ENCODE data around the gene LCMT2.

The LCMT2 gene, protein sequence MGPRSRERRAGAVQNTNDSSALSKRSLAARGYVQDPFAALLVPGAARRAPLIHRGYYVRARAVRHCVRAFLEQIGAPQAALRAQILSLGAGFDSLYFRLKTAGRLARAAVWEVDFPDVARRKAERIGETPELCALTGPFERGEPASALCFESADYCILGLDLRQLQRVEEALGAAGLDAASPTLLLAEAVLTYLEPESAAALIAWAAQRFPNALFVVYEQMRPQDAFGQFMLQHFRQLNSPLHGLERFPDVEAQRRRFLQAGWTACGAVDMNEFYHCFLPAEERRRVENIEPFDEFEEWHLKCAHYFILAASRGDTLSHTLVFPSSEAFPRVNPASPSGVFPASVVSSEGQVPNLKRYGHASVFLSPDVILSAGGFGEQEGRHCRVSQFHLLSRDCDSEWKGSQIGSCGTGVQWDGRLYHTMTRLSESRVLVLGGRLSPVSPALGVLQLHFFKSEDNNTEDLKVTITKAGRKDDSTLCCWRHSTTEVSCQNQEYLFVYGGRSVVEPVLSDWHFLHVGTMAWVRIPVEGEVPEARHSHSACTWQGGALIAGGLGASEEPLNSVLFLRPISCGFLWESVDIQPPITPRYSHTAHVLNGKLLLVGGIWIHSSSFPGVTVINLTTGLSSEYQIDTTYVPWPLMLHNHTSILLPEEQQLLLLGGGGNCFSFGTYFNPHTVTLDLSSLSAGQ

DNA sequence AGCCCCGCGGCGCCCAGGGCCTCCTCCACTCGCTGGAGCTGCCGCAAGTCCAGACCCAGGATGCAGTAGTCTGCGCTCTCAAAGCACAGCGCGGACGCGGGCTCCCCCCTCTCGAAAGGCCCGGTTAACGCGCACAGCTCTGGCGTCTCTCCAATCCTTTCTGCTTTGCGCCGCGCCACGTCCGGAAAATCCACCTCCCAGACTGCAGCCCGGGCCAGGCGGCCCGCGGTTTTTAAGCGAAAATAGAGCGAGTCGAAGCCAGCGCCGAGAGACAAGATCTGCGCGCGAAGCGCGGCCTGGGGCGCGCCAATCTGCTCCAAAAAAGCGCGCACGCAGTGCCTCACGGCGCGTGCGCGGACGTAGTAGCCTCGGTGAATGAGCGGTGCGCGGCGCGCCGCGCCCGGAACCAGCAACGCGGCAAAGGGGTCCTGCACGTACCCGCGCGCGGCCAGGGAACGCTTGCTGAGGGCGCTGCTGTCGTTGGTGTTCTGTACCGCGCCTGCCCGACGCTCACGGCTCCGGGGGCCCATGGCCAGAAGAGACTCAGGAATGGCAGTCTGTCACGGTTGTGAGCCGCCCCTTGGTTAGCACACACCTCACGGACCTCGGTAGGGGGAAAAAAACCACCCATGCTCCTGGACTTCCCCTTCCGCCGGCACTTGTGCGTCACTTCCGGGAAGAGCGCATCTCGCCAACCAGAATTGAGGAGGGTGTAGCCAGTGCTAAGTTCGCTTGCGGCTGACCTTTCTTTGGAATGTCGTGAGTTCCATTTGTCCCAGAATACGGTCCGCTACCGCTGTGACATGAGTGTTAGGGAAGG lies at the start of gene LCMT2:
LCMT2 (minus strand) TSS at position 614 of the 820 bp plus-strand sequence; CDS start at position 530, 84 bp downstream.
- DNase-seq = peak; percentile 22

DNA sequence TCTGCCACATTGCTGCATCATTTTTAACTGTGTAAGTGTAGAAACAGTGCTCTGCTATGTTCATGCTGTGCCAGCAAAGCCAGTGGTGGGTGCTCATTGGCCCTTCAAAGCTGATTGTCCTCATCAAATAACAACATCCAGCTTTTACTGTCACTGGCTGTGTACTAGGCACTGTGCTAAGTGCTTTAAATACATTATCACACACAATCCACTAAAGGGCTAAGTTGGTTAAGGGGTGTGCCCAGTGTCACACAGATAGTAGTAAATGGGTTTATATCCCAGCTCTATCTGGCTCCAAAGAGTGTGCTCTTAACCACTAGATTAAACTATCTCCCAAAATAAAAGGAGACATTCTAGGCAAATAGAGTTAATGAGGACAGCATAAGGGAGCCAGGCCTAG lies 48.2 kb upstream of the LCMT2 start:
- no peak for DNase-seq

DNA sequence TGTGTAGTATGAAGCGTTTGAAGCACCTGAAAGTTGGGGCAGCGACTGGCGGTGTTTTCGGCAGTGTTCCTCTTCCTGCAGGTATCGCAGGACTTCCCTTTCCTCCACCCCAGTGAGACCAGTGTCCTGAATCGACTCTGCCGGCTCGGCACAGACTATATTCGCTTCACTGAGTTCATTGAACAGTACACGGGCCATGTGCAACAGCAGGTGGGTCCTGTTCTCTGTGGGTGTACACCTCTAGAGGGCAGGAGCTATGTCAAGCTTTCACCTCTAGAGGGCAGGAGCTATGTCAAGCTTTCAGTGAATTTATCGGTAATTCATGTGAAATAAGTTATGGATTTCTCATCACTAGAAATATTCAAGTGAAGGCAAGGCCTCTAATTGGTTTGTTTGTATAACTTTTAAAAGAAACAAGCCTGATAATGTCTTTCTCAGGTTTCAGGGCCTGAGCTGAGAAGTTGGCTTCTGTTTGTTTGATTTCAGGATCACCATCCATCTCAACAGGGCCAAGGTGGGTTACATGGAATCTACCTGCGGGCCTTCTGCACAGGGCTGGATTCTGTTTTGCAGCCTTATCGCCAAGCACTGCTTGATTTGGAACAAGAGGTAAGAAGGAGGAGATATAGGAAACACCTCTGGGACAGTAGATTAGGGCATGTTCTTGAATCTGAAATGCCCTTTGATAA lies 45.8 kb upstream of the LCMT2 start:
- no peak for DNase-seq

DNA sequence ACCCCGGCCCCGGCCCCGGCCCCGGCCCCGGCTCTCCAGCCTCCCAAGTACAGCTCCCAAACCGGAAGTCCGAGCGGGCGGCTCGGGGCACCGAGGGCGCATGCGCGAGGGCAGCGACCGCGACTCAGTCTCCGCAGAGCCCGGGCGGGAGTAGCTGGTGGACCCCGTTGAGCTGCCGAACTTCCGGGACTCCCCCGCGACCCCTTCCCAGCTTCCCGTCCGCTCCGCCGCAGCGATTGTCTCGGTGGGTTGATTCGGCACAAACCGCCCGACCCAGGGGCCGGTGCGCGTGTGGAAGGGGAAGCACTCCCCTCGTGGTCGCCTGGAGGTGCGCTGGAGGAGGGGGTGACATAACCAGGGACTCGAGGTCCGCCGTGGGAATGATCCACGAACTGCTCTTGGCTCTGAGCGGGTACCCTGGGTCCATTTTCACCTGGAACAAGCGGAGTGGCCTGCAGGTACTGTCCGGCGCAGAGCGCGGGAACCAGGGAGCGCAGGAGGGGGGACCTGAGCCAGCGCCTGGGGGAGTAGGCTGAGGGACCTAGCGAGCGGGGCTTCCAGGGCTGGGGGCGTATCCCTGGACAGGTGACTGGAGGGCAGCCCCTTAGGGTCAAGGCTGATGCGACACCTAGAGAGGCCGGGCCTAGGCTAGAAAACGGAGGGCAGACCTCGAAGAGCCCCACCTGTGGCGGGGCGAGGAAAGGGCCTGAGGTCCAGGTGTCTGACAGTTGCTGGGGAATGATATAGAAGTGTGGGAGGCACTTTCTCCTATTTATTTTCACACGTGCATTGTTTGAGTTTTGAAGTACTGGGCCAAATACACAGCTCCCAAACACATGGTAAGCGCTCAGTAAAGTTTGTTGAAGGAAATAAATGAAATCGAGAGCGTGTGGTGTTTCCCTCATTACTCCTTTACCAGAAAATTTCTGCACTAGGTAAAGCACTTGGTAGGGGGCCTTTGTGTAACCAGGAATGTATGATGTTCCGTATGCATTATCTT lies 40.9 kb upstream of the LCMT2 start, which contains the start of the genes TUBGCP4 and ZSCAN29:
TUBGCP4 (plus strand) TSS at position 127 of the 1,000 bp plus-strand sequence; CDS start at position 381, 254 bp downstream.
ZSCAN29 (minus strand) TSS at position 69 of the 1,000 bp plus-strand sequence. CDS start 1,130 bp downstream, outside the sequence.
- DNase-seq = no peak

DNA sequence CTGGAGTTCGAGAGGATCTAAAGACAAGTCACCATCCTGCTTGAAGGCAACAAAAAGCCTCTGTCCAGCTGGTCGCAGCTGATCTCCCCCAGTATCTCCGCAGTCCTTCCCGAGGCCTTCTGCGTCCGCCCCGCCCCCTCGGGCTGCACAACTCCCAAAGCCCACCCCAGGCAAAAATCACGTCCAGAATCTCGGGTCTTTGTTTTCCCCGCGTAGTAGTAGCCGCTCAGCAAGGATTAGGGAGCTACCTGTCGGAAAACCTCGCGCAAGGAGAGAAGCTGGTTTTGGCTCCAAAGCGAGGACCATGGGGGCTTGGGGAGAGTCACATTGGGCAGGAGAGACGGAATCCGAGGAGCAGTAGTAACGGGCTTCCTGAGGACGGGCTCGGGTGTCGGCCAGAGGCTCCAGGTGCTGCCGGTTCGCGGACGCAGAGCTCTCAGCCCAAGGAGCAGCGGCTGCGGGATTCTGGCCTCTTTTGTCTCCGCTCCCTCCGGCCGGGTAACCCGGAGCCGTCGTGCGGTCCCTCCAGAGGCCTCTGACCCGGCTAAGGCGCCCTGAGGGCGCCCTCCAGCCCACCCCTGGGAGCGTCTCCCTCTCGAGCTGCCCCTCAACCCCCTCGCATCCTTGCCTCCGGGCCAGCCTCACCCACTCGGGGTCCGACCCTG lies 40.1 kb upstream of the LCMT2 start:
- no peak for DNase-seq

DNA sequence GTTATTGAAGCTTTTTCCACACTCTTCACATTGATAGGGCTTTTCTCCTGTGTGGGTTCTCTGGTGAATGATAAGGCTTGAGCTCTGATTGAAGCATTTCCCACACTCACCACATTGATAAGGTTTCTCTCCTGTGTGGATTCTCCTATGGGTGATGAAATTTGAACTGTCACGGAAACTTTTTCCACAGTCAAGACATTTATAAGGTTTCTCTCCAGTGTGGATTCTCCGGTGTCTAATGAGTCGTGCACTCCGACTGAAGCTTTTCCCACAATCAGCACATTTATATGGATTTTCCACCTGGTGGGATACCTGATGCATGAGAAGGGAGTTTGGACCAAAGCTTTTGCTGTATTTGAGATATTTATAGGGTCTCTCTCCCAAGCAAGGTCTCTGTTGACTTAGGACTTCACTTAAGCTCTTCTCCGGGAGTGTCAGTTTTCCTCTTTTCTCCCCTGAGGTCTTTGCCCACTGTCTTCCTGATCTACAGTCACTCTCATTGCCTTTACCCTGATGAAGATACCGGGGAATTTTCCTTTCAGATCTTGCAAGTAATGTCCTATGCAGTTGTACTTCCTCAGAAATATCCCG lies 31.0 kb upstream of the LCMT2 start:
- DNase-seq = no peak

DNA sequence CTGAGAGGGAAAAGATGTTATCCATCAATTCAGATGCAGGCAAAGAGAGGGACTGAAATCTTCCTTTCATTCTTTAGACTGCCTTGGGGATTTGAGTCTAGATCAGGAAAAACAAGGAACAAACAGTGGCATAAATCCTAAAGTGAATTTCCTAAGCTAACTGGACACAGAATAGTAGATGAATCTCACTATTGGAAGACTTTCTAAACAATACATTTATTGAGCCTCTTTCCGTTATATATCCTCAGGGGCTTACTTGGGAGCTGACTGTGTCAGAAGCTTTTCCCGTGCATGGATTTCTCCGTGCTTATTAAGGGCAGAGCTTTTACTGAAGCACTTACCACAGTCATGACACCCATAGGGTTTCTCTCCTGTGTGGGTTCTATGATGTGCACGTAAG lies 30.4 kb upstream of the LCMT2 start:
- no peak for DNase-seq

DNA sequence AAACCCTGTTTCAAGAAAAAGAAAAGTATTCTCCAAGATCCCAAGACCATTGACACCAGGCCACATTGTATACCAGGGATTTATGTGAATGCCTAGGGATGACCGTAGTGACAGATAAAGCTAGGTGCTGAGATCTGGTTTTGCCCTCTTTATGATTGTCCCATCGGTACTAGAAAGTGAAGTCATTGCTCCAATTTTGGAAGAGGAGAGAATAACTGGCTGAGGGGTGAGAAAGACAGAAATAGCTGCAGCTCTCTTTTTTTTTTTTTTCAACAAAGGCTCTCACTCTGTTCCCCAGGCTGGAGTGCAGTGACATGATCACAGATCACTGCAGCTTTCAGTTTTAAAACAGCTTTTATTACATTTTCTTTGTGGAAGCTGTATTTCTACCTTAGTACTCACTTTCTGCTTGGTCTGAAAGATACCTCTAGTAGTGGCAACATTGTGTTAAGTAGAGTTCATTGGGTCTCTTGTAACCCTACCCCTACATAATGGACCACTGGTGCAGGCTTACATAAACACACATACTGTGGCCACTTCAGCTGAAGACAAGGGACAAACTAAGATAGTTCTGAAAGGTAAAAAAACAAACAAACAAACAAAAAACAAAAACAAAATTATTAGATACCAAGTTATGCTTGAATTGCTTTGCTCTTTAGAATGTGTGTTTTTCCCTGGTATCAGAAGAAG lies 22.5 kb upstream of the LCMT2 start:
- no peak for DNase-seq

DNA sequence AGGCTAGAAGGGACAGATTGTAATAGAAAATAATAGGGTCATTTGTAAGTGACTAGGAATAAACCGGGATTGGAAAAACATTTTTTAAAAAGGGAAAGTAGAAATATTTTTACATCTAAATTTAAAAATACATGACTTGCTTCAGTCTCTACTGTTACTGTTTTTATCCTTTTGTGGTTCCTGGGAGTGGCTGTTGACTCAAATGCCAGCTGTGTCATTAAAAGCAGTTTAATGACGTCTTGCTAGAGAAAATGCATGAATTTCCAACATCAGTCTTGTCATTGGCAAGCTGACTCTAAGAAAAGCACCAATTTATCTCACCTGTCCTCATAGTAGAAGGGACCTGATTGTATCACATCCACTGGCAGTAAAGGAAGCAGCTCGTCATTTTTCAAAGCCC lies 16.7 kb upstream of the LCMT2 start:
- DNase-seq = no peak

DNA sequence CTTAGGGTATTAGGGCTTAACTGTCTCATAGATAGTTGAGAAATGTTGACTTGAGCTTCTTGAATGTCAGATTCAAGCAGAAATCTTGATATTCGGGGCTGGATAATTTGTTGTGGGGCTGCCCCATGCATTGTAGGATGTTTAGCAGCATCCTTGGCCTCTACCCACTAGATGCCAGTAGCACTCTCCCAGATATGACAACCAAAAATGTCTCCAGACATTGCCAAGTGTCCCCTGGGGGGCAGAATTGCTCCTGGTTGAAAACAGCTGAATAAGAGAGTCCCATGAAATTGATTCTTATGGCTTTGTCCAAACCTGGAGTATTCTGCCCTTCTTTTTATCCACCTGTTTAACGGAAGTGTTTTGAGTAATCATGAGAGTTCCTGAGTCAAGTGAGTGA lies 15.9 kb upstream of the LCMT2 start:
- no peak for DNase-seq

DNA sequence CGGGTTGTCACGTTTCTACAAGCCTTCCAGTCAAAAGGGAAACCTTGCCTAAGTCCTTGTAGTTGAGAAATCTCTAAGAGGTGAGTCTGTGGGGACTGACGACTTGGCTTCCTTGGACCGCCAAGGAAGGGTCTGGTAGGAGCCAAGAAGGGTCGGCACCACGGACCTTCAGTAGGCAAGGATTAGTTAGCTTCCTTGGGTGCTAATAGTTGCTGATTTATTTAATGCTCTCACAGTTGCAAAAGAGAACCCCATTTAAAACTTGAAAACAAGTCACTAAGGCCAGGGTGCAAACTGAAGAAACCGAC lies 361 bp upstream of the LCMT2 start:
- DNase-seq = no peak

DNA sequence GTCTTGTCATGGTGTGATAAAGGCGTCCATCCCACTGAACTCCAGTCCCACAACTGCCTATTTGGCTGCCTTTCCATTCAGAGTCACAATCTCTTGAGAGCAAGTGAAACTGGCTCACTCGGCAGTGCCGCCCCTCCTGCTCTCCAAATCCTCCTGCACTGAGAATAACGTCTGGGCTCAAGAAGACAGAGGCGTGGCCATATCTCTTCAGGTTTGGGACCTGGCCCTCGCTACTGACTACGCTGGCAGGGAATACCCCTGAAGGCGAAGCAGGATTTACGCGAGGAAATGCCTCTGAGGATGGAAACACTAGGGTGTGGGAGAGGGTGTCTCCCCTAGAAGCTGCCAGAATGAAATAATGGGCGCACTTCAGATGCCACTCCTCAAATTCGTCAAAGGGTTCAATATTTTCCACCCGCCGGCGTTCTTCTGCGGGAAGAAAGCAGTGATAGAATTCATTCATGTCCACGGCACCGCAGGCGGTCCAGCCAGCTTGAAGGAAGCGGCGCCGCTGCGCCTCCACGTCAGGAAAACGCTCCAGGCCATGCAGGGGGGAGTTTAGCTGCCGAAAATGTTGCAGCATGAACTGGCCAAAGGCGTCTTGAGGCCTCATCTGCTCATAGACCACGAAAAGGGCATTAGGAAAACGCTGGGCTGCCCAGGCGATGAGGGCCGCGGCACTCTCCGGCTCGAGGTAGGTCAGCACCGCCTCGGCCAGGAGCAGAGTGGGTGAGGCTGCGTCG lies 985 bp downstream of the LCMT2 start:
- no peak for DNase-seq

DNA sequence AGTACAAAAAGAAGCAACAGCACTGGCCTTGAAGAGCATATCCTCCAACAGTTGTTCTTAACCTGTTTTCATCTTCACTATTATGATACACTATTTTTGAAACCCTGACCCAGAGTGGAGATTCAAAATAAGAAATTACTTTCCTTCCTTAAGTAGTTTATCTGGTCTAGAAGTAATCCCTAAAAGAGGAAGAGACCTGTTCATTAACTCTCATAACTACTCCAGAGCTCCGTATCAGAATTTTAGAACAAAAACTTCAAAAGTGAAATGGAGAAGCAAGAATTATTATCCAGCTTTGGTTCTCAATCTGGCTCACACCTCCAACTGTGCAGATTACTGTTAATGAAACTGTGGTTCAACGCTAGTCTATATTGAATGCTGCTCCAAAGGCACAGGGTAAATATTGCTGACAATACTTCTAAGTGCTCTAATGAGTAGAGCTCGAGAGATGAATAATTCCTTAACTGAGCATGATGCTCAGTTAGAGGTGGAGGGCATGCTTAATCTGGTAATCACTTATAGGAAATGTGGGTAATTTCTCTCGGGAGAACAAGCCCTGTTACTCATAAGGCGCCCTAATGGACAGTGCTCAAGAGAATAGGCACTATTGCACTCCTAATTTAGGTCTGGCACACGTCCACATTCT lies 5.2 kb downstream of the LCMT2 start:
- no peak for DNase-seq

DNA sequence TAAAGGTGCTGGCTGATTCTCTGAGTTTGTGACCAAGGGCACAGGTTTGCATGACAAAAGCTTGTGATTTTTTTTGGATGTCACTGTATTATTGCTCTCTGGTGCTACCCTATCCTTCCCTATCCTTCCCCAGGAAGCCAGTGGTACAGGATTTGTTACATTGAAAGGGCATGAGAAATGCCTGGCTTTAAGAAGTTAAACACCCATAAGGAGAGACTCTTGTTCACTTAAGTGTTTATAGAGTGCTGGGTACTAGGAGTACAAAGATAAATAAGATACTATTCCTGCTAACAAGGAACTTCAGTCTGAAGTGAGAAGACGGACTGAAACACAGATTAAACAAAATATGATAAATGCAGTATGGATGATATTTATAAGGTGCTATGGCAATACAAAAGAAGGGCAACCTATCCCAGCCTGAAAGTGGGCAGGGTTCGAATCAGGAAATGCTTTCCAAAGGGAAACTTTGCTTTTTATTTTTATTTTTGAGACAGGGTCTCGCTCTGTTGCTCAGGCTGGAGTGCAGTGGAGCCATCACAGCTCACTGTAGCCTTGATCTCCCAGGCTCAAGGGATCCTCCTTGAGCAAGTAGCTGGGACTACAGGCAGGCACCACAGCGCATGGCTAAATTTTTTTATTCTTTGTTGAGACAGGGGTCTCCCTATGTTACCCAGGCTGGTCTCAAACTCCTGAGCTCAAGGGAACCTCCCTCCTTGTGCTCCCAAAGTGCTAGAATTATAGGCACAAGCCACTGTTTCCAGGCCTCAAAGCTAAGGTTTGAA lies 11.2 kb downstream of the LCMT2 start:
- DNase-seq = no peak

DNA sequence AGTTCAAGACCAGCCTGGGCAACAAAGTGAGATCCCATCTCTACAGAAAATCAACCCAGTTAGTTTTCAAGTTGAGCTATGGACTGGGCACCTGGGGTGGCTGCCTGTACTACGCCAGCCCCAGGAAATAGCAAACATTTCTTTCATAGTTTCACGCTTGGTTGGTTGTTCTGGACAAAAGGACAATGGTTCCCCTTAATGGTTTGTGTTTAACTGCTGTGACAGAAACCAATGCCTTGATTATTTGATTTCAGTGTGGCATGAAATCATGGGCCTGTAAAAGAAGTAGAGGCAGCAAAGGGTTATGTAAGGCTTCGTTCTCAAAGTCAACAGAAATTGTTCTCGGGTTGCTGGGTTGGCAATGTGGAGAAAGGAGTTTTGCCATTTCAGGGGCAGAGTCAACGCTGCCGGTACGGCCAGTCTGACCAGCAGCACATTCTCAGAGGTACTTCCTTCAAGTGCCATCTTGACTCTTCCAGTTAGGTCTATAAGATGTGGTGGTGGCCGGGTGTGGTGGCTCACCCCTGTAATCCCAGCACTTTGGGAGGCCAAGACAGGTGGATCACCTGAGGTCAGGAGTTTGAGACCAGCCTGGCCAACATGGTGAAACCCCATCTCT lies 12.7 kb downstream of the LCMT2 start:
- no peak for DNase-seq

DNA sequence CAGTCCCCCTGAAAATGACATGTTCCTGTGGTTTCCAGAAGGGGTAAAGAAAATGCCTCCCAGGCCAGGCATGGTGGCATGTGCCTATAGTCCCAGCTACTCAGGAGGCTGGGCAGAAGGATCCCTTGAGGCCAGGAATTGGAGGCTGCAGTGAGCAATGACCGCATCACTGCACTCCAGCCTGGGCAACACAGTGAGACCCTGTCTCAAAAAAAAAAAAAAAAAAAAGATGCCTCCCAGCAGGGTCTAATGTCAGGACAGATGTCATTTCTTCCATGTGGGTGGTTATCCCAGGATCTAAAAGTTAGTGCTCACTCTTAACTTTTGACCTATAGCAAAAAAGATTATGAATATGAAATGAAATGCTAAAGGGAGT lies 13.4 kb downstream of the LCMT2 start:
- no peak for DNase-seq

All from SIG-M5 (cell line).